Raji (cell line): ENCODE data around the gene CLDN14.

ENCODE experiments used
- POLR2A ChIP-seq: IDR thresholded peaks from 2 replicates; pipeline ENCODE4 v1.6.1; 2011; ENCODE audit warnings: low read depth, low read length, control low read depth; ENCODE audit not compliant: insufficient read depth

The CLDN14 gene

GRCh38 chr21:36482673-36483072 is 2.8 kb upstream of the CLDN14 start:
- TF ChIP-seq POLR2A = no peak

GRCh38 chr21:36482181-36482580 is 2.3 kb upstream of the CLDN14 start:
- no peak for TF ChIP-seq POLR2A

GRCh38 chr21:36481639-36482038 is 1.7 kb upstream of the CLDN14 start:
- no peak for TF ChIP-seq POLR2A

GRCh38 chr21:36480618-36481017 is 696 bp upstream of the CLDN14 start:
- TF ChIP-seq POLR2A = no peak

GRCh38 chr21:36478941-36479340 is 981 bp downstream of the CLDN14 start:
- TF ChIP-seq POLR2A = no peak

DNA sequence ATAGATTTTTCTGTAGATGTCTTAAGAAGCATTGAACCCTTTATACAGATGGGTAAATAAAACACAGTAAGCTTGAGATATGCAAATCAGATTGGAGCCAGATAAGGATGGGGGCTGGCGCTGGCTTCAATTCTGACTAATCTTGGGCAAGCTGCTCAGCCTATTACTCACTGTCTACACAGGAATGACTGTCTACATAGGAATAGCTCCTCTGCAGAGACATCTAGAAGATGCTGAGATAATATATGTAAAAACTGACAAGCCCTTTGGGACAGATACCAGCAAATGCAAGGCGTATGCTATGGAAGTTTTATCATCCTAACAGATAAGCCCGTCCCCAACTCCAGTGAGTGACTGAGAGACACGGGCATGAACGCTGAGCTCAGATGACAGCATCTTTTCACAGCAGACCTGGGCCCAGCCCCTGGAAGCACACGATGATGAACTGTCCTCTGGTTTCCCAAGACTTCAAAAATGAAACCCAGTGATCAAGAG is 1.7 kb downstream of the CLDN14 start:
- no peak for TF ChIP-seq POLR2A

DNA sequence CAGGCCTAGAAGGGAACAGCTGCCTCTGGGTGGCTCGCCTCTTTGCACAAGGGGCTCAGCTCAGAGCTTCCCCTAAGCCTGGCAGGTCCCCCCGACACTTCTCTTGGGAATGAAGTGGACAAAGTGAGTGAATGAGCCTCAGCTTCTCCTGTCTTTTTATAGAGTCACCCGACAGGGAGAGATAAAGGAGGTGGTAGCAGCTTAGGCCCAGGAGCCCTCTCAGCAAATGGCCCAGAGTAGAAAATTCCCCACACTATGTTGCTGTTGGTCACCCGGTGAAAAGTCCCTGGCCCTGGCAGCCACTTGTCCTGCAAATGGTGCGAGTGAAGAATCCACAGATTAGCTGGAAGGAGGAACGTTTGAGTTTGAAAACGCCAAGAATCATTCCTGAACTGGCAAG is 2.4 kb downstream of the CLDN14 start:
- TF ChIP-seq POLR2A = no peak

DNA sequence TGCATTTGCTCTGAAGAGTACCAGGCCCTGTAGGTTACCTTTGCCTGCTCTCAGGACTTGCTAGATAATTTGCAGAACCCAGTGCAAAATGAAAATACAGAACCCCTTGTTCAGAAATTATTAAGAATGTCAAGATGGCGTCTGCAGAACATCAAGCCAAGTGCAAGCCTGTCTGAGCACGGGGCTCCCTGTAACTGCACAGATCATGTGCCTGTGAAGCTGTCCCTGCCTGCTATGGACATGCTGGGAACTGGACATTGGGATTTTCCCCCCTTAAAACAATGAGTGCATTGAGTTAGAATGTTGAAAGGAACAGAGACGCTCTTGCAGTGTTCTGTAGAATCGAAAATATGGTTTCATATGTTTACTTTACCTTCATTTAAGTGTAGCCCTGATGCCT is 2.9 kb downstream of the CLDN14 start:
- no peak for TF ChIP-seq POLR2A

DNA sequence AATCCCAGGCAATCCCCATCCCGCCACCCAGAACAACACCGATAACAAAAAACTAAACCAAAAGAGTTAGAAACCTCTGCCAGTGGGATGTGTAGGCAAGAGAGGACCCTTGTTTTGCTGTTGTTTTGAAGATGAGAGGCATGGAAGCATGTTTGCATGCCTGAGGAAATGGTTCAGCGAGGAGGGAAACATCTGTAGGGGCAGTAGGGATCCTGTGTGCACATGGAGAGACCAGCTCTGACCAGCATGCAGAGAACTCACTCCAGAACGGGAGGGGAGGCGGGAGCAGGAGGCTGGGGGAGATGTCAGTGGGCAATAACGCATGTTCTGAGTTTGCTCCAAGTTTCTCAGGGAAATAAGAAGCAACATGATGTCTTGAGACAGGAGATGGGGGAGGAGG is 5.3 kb downstream of the CLDN14 start:
- TF ChIP-seq POLR2A = no peak

DNA sequence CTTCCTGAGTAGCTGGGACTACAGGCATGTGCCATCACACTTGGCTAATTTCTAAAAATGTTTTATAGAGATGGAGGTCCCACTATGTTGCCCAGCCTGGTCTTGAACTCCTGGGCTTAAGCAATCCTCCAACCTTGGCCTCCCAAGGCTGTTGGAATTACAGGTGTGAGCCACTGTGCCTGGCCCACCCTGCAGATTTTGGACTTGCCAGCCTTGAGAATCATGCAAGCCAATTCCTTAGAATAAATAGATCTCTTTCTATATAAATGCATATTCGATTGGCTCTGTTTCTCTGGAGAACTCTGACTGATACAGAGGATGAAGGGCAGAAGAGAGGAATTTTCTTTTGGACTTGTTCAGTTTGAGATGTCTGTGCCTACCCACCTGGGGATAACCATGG is 6.7 kb downstream of the CLDN14 start:
- TF ChIP-seq POLR2A = no peak

- no peak for TF ChIP-seq POLR2A
These were observed 7.5 kb downstream of the CLDN14 start for GRCh38 chr21:36472377-36472776.

DNA sequence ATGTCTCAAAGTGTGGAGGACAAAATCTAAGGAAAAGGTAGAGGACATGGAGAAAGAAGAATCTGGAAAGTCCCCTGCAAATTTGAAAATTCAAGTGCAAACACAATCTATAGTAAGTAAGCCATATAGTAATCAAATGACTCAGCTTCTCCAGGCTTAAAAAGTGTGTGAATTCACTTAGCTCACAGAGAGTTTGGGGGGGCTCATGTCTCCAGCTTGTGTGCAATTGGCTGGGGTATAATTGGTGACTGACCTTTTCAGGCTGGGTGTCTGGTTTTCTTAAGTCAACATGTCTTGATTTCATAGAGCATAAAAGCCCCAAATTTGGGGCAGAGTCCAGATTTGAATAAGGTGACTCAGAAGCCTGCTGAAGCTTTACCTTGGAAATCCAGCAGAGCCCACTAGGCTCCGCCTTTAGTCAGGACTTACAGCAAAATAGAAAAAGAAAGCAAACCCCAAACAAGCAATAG is 8.6 kb downstream of the CLDN14 start:
- no peak for TF ChIP-seq POLR2A

- no peak for TF ChIP-seq POLR2A
These were observed 9.6 kb downstream of the CLDN14 start for GRCh38 chr21:36470294-36470693.

DNA sequence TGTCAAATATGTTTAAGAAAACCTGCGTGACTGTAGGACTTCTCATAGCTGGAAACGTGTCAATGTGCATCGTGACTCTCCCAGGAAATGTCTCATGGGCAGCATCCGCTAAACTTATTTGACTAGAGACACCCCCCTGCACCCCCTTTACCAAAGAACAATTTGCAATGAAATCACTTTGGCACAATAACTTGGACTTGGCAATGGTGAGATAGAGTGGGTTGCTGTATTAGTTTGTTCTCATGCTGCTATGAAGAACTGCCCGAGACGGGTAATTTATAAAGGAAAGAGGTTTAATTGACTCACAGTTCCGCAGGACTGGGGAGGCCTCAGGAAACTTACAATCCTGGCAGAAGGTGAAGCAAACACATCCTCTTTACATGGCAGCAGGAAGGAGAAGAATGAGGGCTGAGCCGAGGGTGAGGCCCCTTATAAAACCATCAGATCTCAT is 13.8 kb downstream of the CLDN14 start:
- no peak for TF ChIP-seq POLR2A

DNA sequence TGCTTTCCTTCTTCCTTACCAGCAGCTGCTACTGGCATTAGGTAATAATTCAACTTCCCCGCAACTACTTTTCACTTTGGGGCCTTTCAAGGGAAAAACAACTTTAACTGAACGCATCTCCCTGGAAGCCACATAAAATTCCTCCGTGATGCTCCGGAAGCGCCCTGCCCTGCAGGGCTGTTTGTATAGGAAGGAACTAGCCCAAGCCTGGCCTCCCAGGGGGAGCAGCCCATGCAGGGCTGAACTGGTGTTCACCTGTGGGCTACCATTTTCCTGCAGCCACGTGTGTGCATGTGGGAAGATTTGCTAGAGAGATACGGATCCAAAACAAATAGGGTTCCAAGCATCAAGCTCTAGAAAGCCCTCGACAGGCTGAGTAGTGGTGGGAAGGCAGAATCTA is 14.4 kb downstream of the CLDN14 start:
- no peak for TF ChIP-seq POLR2A

- TF ChIP-seq POLR2A = no peak
These were observed 15.3 kb downstream of the CLDN14 start for GRCh38 chr21:36464590-36464989.

- no peak for TF ChIP-seq POLR2A
These were observed 15.9 kb downstream of the CLDN14 start for GRCh38 chr21:36463991-36464390.
